Hematopoietic multipotent progenitor cell treated with erythropoietin and hydrocortisone succinate and interleukin-3 and kit ligand, for 15 days (in vitro differentiated cells): ENCODE results near the gene NOP14.

Experiments
- DNase-seq: peaks from one replicate; pipeline ENCODE4 v3.0.0-alpha.2; 2015; ENCODE audit warnings: low spot score

Gene NOP14

DNA sequence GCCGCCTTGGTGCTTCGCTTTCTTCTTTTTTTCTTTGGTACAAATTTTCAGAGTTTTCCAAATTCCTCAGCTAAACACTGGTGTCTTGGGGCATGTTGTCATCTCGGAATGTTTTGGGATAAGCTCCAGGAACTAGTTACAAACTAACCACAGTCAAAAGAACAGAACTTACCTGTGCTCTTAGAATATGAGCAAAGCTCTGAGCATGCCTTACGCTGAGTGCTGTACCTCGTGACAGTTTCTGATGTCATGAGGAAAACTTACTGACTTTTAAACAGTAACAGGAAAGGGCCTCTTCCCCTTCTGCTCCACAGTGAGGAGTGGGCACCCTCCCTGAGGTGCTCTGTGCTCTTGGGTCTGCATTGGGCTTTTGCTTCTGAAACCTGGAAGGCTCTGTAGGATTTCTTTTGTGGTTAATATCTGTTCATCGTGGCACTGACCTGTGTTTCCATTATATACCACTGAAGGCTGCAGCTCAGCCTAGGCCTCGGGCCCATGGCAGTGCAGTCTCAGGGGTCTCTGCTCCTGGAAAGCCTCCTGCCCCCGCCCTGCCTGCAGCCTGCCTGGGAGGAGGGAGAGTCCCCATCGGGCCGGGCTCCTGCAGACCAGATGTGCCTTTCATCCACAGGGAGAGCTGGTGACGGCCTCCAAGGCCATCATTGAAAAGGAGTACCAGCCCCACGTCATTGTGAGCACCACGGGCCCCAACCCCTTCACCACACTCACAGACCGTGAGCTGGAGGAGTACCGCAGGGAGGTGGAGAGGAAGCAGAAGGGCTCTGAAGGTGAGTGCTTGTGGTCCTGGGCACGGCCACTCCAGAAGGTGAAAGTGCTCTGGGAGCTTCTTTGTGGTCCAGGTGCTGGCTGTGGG is 48.7 kb downstream of the NOP14 start:
- no peak for DNase-seq

DNA sequence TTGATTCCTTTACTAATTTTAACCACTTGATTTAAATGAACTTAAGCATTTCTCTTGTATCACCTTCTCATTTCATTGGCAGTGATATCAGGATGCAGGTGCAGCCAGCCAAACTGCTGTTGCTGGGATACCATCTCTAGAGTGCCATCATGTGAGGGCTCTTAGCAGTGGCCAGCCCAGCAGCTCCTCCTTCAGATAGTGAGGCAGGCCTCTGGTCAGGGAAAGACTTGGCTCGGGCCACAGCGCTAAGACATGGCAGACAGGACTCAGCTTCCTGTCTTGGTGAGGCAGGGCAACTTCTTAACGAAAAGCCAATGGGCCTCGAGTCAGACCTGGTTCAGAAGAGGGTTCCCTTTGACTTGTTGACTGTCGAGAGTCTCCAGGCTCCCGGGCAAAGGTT is 50.0 kb downstream of the NOP14 start:
- no peak for DNase-seq

DNA sequence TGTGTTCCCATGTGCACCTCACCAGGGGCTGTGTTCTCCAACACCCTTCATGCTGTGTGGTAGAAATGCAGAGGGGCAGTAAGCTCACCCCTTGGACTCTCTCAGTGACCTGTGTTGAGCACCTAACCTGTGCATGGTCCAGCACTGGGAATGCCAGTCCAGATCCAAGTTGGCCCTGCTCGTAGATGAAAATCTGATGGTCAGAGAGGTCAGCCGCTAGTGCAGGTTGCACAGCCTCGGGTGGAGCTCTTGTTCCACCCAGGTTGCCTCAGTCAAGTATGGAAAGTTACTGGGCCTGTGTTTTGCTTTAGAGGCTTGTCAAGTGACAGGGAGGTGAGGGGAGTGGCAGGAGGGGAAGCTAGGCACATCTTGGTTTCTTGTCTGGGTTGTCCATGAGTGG is 51.3 kb downstream of the NOP14 start:
- DNase-seq, result no peak

DNA sequence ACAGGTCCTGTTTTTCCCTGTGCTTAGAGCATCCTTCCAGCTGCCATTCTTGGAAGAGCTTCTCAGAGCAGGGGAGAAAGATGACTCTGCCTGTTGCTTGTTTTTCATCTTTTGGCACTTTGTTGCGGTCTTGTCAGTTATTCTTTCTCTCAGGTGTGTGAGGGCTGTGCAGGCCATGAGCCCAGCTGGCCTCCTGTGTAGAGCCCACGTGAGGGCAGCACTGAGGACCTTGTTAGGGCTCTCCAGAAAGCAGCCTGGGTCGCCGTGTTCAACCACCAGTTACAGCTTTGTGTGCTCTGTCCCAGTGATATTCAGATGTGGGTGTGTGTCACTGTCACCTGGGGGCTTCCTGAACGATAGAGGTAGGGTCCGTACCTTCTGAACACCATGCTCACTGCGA is 52.8 kb downstream of the NOP14 start:
- no peak for DNase-seq

DNA sequence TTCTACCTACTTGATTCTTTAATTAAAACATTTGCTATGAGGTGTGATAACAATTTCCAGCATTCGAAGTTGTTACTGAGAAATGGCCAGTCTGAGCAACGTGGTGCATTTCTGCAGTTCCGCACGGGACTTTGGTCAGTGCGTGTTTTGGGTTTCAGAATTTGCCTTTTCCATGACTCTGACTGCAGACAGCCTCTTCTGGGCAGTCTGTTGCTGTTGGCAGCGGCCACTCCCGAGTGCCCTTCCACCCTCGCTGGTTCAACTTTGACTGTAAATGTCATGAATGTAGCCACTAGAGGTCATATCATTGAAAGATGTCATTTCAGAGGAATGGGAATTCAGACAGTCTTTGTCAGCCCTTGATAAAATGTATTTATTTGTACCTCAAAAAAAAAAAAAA is 53.6 kb downstream of the NOP14 start:
- DNase-seq, result no peak

DNA sequence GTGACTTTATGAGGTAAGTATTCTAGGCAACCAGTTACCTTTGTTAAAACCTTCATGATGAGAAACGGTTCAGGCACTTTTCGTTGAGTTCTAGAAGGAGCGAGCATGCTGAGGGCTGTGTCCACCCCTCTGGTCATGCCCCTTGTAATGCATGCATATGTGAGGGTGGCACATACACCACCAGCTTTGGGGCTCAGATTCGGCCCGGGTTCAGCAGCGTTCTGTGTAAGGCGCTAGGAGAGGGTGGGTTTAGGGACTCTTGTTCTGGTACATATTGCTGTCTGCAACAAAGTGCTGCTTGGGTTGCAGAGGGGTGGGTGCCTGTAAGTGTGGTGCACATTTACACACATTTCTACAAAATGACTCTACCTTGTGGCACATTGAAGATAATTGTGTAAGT is 54.5 kb downstream of the NOP14 start:
- no peak for DNase-seq

DNA sequence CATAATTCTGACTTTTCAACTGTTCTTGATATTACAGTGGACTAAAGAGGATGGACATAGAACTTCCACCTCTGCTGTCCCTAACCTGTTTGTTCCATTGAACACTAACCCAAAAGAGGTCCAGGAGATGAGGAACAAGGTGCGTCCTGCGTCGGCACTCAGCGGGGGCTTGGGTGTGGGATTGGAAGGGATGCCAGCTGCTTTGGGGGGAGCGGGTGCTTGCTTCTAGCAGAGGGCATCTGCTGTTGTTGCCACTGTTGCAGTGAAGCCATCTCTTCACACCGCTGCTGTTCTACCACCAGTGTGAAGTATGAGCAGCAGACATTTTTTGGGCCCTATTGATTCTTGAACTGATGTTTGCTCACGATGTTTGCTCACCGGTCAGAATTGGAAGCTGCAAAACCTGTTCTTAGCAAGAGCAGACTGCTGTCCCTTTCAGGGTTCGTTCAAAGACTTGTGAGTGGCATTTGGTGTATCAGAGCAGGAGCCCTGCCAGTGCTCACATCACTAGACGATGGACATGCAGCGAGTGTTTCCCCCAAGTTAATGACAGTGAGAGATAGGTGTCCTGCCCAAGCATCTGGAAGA is 55.4 kb downstream of the NOP14 start:
- DNase-seq, result no peak

DNA sequence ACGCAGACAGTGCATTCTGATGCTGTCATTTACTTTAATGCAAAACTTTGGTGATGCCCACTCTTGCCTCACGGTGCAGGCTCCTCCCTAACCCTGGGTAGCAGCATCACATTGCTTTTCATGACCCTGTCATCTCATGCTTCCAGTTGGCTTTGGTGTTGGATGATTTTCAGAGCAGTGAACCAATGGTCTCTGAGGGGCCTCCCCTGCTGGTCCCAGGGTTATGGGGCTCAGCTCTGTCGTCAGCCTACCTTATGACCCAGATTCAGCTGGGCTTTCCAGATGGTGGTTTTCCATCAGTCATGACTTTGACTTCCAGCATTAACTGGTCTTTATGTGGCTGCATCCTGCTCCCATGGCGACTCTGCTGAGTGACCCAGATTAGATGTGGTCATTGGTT is 56.0 kb downstream of the NOP14 start:
- no peak for DNase-seq

DNA sequence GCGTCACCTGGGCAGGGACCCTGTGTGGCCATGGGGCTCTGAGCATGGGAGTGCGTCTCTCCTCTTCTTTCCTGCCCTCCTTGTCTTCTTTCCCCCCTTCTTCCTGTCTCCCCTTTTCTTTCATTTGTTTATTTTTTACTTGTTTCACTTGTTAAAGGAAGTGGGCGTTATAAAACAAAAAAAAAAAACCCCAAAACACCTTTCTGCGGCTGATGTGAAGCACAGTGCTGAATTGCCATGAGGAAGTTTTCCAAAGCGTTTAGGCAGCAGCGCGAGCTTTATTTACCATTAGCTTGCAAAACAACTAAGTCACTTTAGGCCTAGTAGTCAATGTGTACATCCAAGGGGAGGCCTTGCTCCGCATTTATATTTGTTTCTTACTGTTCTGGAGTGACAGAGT is 57.0 kb downstream of the NOP14 start:
- DNase-seq, result no peak

DNA sequence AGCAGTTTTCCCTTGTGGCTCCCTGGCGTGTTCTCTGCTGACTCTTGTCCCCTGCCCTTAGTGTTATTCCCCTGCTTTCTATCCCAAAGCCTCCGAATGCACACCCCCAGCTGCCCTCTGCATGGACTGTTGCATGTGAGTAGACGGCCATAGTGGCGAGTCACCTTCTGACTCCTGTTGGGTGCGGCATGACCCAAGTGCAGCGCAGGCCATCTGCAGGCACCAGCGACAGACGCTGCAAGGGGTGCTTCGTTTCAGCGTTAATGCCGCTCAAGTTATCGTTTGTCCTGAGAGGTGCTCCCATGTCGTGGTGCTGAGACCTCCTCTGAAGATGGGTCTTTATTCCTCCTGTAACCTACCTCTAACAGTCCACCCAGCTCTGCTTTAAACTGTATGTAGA is 57.7 kb downstream of the NOP14 start:
- no peak for DNase-seq

DNA sequence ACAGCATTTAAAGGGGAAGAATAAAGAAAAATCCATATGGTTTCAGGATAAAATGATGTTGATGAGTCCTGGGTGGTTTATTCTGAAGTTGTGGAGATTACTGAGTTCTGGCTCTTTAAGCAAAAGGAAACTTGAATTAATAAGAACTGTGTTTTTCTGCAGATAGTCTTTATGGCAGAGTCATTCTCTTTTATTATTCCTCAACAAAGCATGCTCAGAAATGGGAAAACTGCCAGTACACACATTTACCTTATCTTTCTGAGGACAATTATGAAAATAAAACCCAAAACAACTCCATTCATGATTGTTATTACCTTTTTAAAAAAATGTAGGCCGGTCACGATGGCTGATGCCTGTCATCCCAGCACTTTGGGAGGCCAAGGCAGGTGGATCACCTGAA is 61.1 kb downstream of the NOP14 start:
- DNase-seq, result no peak

DNA sequence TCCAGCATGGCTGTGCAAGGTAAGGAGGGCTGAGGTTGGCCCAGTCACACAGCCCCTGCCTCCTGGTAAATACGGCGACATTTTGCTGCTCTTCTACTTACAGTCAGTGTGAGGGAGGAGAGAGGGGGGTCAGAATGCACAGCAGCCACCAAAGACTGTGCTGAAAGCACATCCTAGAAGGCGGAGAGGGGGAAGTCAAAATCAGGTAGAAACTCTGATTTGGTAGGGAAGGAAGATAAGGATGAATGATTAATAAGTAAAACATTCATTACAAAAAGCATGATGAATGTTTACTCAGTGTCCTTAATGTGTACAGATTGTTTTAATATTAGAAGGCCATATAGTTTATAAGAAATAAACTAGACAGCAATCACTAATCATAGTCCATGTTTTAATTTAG is 62.0 kb downstream of the NOP14 start:
- DNase-seq, result no peak

DNA sequence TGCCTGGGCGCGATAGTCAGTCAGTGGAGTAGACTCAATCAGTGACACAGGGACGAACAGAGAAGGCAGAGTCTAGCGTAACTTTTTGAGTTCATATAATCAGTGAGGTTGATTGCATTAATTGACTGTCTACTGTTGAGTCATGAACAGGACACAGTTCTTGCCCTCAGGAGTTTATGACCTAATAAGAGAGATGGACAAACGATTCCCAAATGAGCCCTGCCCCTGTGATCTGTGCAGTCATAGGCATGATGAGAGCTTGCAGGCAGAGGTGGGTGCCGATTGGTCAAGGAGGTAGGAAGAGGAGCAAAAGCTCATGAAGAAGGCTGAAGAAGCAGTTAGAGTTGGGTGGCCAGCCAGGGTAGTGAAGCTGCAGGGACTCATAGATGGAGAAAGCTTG is 62.5 kb downstream of the NOP14 start:
- no peak for DNase-seq

DNA sequence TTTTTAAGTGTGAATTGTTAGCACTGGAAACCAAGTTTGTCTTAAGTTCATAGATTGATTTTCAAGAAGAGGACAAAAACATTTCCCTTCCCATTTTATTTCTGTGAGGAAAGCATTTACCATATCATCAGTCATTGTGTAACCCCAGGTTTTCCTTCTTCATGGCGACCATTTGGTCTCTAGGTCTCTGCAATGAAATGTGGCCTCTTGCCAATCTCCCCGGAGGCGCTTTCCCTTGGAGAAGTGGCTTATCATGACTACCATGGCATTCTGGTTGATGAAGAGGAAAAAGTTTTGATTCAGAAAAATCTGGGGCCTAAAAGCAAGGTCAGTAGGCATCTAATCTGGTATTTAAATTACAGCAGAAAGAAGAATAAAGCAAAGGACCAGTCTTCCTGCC is 65.2 kb downstream of the NOP14 start:
- no peak for DNase-seq

DNA sequence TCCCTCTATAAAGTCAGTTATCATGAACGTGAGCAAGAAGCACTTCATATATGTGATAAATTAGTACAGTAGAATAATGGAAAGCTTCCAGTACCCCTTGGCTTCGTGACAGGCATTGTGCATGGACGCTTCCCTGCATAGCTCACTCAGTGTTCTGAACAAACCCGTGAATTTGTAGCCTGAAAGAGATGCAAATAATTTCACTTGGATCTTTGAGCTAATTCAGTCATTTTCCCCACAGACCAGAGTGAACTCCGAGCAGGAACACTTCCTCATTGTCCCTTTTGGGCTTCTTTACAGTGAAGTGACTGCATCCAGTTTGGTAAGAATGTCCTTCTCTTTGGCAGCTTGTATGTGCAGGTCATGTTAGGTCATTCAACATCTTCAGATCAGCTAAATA is 69.4 kb downstream of the NOP14 start:
- DNase-seq, result no peak

DNA sequence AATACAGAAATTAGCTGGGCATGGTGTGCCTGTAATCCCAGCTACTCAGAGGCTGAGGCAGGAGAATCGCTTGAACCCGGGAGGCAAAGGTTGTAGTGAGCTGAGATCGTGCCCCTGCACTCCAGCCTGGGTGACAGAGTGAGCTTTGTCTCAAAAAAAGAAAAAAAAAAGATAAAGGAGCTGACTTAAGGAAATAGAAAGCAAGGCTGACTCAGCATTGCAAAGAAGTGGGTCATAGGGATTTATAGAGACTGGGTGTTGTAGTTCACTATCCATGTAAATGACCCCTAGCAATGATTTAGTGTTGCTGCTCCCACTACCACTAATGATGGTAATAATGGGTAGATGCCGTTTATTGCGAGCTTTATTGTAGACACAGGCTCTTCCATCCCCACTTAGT is 71.9 kb downstream of the NOP14 start:
- DNase-seq, result no peak

DNA sequence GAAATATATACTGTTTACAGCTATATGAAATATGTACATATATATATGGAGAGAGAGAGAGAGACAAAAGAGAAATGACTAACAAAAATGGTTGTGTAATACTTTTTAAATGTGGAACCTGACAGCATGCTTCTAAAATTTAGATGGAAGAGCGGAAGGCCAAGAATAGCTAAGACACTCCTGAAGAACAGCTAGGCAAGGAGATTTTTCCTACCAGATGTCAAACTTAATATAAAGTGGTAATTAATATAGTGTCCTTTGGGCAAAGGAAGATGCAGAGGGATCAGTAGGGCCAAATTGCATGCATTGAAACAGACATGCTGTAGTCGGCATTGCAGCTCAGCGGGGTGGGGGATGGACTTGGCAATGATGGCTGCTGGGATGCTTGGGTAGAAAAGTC is 74.3 kb downstream of the NOP14 start:
- DNase-seq, result no peak
